Measurements from ENCODE around the gene PIANP.

- TF ChIP-seq PML (IDR thresholded peaks at IDR 0.05; ENCODE audit: low read length) (no peak), TAF1 (IDR thresholded peaks at IDR 0.05; ENCODE audit: borderline replicate concordance, low read depth, low read length) (no peak), DPF2 (IDR thresholded peaks at IDR 0.05) (no peak; the same call in 1 of the 2 replicates), USF2 (IDR thresholded peaks at IDR 0.05; ENCODE audit: borderline replicate concordance, low read depth, low read length) (no peak), FOS (IDR thresholded peaks at IDR 0.05; ENCODE audit: borderline replicate concordance, extremely low read depth, insufficient read length) (no peak), CTCF (IDR thresholded peaks at IDR 0.05 in 2 of 3, conservative IDR thresholded peaks at IDR 0.05 in 1 of 3; ENCODE audit: control insufficient read depth in 2 of 3, extremely low read depth in 1 of 3, insufficient read depth in 1 of 3, low read depth in 3 of 3, low read length in 3 of 3) (no peak)
These were observed 23.8 kb upstream of the PIANP start for GRCh38 chr12:6724409-6724797.
